Activated B cell treated with CpG ODN at 0.5 μM for 24 hours (primary cell): ENCODE measurements around the gene ACTG2. TPM values are rescaled to one million over a fixed set of nuclear protein-coding genes. Genes with fewer than 3 reads are reported as not detected.
"Not testable (repeated sequence)": the region's sequence is repeated elsewhere in the genome, so short reads cannot be mapped to it uniquely, and the experiment has no call there.

Experiments used
- ATAC-seq: fragments of 200-7000 bp; cut with Tn5 transposase; one replicate; pipeline ENCODE4 v1.10.0; 2021; ENCODE audit warnings: low read depth, mild to moderate bottlenecking, moderate library complexity
- CTCF ChIA-PET: fragments of 350-600 bp; sonication (Branson Sonifier 250); formaldehyde crosslinking; loops from one replicate; lab custom pipeline; 2021; ENCODE audit warnings: antibody characterized with exemption; lab: Charles Lee
- POLR2A ChIA-PET: fragments of 350-600 bp; sonication (Branson Sonifier 250); formaldehyde crosslinking; loops from one replicate; lab custom pipeline; 2021; ENCODE audit warnings: antibody characterized with exemption; lab: Charles Lee
- DNase-seq: peaks from one replicate; pipeline ENCODE4 v3.0.0; 2022
- H3K27ac Mint-ChIP-seq: one replicate; pipeline ENCODE4 v1.8.0; 2020; ENCODE audit warnings: mixed read lengths
- H3K27me3 Mint-ChIP-seq: one replicate; pipeline ENCODE4 v1.8.0; 2021; ENCODE audit warnings: mixed read lengths
- H3K36me3 Mint-ChIP-seq: one replicate; pipeline ENCODE4 v1.8.0; 2021; ENCODE audit warnings: low read depth, mixed read lengths
- H3K4me1 Mint-ChIP-seq: one replicate; pipeline ENCODE4 v1.8.0; 2021; ENCODE audit warnings: mixed read lengths
- H3K4me3 Mint-ChIP-seq: one replicate; pipeline ENCODE4 v1.8.0; 2020; ENCODE audit warnings: mild to moderate bottlenecking, mixed read lengths
- H3K9me3 Mint-ChIP-seq: one replicate; pipeline ENCODE4 v1.8.0; 2020; ENCODE audit warnings: mixed read lengths
- intact Hi-C: fragments of 100-400 bp; cut with micrococcal nuclease; formaldehyde crosslinking; loops from one replicate; pipeline ENCODE4 v1.15.1; 2024
- total RNA-seq: library from RNA; stranded (reverse); gene quantifications from 2 replicates; pipeline ENCODE4 v1.2.3, GENCODE V29; 2022
- TF ChIP-seq, protein P1 (sequence below): fragments of 200-600 bp; IDR thresholded peaks from one replicate; pipeline ENCODE4 v1.8.0; 2022; ENCODE audit warnings: antibody characterized with exemption, mild to moderate bottlenecking

ACTG2 gene
- total RNA-seq, 1 donor from 2014 or later = not detected

DNA sequence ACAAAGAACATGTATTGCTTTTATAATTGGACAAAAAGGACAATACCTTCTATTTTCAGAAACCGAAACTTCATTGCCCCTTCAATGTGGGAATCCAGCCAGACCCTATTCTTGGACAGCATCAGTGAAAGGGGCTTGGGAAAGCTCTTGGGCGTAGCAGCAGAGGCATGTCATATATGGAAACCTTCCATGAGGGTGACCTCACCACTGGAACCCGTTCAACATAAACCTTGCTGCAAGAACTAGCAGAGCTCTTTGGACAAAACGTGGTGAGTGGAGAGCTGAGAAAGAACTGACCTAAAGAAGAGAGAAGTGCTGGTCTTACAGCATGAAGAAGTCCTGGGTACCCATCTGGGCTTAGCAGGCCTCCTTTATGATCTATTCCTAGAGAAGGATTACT, 22.7 kb upstream of the ACTG2 start:
- no peaks in the 10 kb centered on the region for H3K27me3 Mint-ChIP-seq
- H3K9me3 Mint-ChIP-seq = no peaks in the 10 kb centered on the region
- H3K27ac Mint-ChIP-seq = no peak overlapping the region
- no peak overlapping the region for H3K4me3 Mint-ChIP-seq
- TF ChIP-seq, protein P1, sequence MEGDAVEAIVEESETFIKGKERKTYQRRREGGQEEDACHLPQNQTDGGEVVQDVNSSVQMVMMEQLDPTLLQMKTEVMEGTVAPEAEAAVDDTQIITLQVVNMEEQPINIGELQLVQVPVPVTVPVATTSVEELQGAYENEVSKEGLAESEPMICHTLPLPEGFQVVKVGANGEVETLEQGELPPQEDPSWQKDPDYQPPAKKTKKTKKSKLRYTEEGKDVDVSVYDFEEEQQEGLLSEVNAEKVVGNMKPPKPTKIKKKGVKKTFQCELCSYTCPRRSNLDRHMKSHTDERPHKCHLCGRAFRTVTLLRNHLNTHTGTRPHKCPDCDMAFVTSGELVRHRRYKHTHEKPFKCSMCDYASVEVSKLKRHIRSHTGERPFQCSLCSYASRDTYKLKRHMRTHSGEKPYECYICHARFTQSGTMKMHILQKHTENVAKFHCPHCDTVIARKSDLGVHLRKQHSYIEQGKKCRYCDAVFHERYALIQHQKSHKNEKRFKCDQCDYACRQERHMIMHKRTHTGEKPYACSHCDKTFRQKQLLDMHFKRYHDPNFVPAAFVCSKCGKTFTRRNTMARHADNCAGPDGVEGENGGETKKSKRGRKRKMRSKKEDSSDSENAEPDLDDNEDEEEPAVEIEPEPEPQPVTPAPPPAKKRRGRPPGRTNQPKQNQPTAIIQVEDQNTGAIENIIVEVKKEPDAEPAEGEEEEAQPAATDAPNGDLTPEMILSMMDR = no peak
- no peaks in the 10 kb centered on the region for H3K4me1 Mint-ChIP-seq
- H3K36me3 Mint-ChIP-seq = peaks cover 24% of the 10 kb centered on the region
- no peak for DNase-seq
- ATAC-seq = no peak
- intact Hi-C loops = no loop called here
- CTCF ChIA-PET = no interaction called here
- POLR2A ChIA-PET = no interaction called here

DNA sequence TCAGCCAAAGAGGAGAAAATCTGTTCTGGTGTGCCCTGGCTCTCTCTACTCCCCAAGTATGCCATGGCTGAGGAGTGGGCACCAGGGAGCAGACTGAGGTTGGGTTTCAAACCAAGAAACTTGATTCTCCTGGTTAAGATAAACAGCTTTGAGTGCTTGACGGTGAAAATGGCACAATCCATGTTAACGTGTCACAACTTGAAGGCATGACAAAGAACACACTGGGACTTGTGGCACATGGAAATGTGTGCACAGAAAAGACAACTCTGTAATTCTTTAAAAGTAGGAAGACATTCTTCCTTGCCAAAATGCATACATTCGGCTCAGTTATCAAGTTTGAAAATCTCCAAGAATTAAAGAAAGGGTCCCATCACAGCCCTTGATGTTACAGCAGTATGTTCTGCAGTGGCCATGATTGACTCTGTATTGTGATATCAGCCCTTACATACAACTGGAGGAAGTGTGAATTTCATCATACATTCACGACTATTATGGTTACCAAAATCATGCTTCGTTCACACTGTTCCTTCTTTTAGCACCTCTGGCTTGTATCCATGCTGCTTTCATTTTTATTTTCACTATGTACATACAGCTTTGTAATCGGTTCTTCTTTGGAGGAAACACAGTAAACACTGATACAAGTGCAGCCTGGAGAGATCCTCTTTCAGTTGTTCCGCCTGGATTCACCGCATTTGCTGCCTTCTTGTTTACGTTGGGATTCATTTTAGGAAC, 15.6 kb upstream of the ACTG2 start:
- ATAC-seq = no peak
- H3K27ac Mint-ChIP-seq = no peak overlapping the region
- TF ChIP-seq, protein P1 = no peak
- H3K4me1 Mint-ChIP-seq = no peaks in the 10 kb centered on the region
- ChIA-PET CTCF (no interaction called here), POLR2A (no interaction called here)
- no peak for DNase-seq
- H3K4me3 Mint-ChIP-seq = no peak overlapping the region
- no peaks in the 10 kb centered on the region for H3K9me3 Mint-ChIP-seq
- H3K36me3 Mint-ChIP-seq = peaks cover 5% of the 10 kb centered on the region
- peaks cover 6% of the 10 kb centered on the region for H3K27me3 Mint-ChIP-seq
- intact Hi-C loops = no loop called here

DNA sequence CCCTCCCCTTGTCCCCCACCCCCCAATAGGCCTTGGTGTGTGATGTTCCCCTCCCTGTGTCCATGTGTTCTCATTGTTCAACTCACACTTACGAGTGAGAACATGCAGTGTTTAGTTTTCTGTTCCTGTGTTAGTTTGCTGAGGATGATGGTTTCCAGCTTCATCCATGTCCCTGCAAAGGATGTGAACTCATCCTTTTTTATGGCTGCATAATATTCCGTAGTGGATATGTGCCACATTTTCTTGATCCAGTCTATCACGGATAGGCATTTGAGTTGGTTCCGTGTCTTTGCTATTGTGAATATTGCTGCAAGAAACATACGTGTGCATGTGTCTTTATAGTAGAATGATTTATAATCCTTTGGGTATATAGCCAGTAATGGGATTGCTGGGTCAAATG, 14.8 kb upstream of the ACTG2 start:
- H3K4me1 Mint-ChIP-seq, H3K9me3 Mint-ChIP-seq, H3K27ac Mint-ChIP-seq, H3K4me3 Mint-ChIP-seq, intact Hi-C loops, CTCF ChIA-PET, DNase-seq, POLR2A ChIA-PET, H3K27me3 Mint-ChIP-seq, H3K36me3 Mint-ChIP-seq, ATAC-seq: not testable (repeated sequence)

DNA sequence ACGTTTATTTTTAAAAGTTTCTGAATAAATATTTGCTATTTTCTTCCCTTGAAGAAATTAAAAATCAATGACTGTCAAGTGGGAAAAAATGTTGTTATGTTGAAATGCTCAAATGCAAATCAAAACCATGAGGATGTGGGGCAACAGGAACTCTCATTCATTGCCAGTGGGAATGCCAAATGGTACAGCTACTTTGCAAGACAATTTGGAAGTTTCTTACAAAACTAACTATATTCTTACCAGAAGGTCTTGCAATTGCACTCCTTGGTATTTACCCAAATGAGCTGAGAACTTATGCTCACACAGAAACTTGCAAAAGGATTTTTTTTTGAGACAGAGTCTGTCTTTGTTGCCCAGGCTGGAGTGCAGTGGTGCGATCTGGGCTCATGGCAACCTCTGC, 7.4 kb upstream of the ACTG2 start:
- CTCF ChIA-PET = no interaction called here
- TF ChIP-seq, protein P1 = no peak

DNA sequence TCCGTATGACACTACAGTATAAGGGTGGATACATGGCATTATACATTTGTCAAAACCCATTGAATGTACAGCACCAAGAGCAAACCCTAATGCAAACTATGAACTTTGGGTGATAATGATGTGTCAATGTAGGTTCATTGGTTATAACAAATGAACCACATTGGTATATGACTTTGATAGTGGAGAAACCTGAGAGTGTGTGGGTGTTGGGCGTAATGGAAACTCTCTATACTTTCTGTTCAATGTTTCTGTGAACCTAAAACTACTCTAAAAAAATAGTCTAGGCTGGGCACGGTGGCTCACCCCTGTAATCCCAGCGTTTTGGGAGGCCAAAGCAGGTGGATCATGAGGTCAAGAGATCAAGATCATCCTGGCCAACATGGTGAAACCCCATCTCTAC, 6.5 kb upstream of the ACTG2 start:
- TF ChIP-seq, protein P1 = no peak
- Mint-ChIP-seq H3K27ac (no peak overlapping the region), H3K4me3 (no peak overlapping the region), H3K36me3 (no peaks in the 10 kb centered on the region), H3K9me3 (no peaks in the 10 kb centered on the region), H3K27me3 (peaks cover 20% of the 10 kb centered on the region), H3K4me1 (no peaks in the 10 kb centered on the region)
- ATAC-seq (no peak), DNase-seq (no peak)
- intact Hi-C loops = no loop called here
- POLR2A ChIA-PET = no interaction called here
- CTCF ChIA-PET = no interaction called here

More for the DNA sequence above, 7.4 kb upstream of the ACTG2 start:
- Mint-ChIP-seq H3K9me3 (no peaks in the 10 kb centered on the region), H3K36me3 (no peaks in the 10 kb centered on the region), H3K4me1 (no peaks in the 10 kb centered on the region), H3K27me3 (peaks cover 25% of the 10 kb centered on the region), H3K4me3 (no peak overlapping the region), H3K27ac (no peak overlapping the region)
- ATAC-seq (no peak), DNase-seq (no peak)
- intact Hi-C loops = no loop called here
- POLR2A ChIA-PET = no interaction called here

DNA sequence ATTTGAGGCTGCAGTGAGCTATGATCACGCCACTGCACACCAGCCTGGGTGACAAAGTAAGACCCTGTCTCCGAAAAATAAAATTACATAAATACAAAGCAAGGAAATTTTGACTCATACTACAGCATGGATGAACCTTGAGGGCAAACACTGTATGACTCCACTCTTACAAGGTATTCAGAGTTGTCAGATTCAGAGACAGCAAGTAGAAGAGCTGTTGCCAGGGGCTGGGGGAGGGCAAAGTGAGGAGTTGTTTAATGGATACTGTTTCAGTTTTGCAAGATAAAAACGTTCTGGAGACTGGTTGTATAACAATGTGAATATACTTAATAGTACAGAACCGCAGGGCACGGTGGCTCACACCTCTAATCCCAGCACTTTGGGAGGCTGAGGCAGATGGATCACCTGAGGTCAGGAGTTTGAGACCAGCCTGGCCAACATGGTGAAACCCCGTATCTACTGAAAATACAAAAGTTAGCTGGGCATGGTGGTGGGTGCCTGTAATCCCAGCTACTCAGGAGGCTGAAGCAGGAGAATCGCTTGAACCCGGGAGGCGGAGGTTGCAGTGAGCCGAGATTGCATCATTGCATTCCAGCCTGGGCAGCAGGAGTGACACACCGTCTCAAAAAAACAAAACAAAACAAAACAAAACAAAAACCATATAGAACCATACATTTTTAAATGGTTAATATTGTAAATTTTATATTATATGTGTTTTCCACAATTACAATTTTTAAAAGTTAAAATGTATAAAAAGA, 5.0 kb upstream of the ACTG2 start:
- not testable (repeated sequence) for H3K4me1 Mint-ChIP-seq

More for the DNA sequence above, 5.0 kb upstream of the ACTG2 start:
- H3K27ac Mint-ChIP-seq, DNase-seq, H3K4me3 Mint-ChIP-seq, CTCF ChIA-PET, H3K9me3 Mint-ChIP-seq, ATAC-seq, intact Hi-C loops, H3K36me3 Mint-ChIP-seq: not testable (repeated sequence)
- peaks cover 20% of the 10 kb centered on the region for H3K27me3 Mint-ChIP-seq
- POLR2A ChIA-PET = interaction anchor here (0.6 kb wide), 1 partner anchor 592 kb away, joined by 3 read pairs; no protein-coding TSS in a partner anchor
